Measurements from ENCODE around the gene IQCN. TPM values are rescaled to one million over a fixed set of nuclear protein-coding genes. Genes with fewer than 3 reads are reported as not detected.

Gene IQCN
- total and polyA plus RNA-seq, 2 donors (not counting 1 experiment from before 2014, with no cell fraction given), result 0.79 to 0.83 TPM

GRCh38 chr19:18249834-18250233 lies 24.4 kb downstream of the IQCN start:
- H3K27ac ChIP-seq (ENCODE audit: insufficient read depth, low read length), result no peak overlapping the region
- peaks cover 6% of the 10 kb centered on the region for H3K27me3 ChIP-seq (ENCODE audit: control insufficient read depth, insufficient read depth, low read length)
- no peak overlapping the region for H3K9ac ChIP-seq (ENCODE audit: insufficient read depth, low read length)
- H3K4me2 ChIP-seq (ENCODE audit: extremely low read depth, insufficient read depth, low read length), result no peak overlapping the region
- TF ChIP-seq EZH2 (IDR thresholded peaks at IDR 0.05; ENCODE audit: low read length, missing control alignments) (no peak), CTCF (conservative IDR thresholded peaks at IDR 0.05 in 1 of 2, IDR thresholded peaks at IDR 0.05 in 1 of 2; ENCODE audit: low read depth in 1 of 2, low read length in 2 of 2) (no peak)
- no peaks in the 10 kb centered on the region for H4K20me1 ChIP-seq (ENCODE audit: control insufficient read depth, extremely low read depth, insufficient read depth, low read length)
- H3K36me3 ChIP-seq (ENCODE audit: control insufficient read depth, insufficient read depth, low read length), result no peaks in the 10 kb centered on the region
- H3K4me1 ChIP-seq (ENCODE audit: control insufficient read depth, extremely low read depth, insufficient read depth, low read length), result no peaks in the 10 kb centered on the region
- no peaks in the 10 kb centered on the region for H3K9me3 ChIP-seq (ENCODE audit: control insufficient read depth, insufficient read depth, low read depth, low read length)
- H3K79me2 ChIP-seq (ENCODE audit: control insufficient read depth, insufficient read depth, low read length), result no peaks in the 10 kb centered on the region
- no peak overlapping the region for H3K4me3 ChIP-seq (replicated peaks in 1 of 4; ENCODE audit: control extremely low read depth in 1 of 4, insufficient read depth in 1 of 4, low read depth in 3 of 4, low read length in 4 of 4)
- H2AFZ ChIP-seq (ENCODE audit: low read length), result no peak overlapping the region
- DNase-seq (ENCODE audit: low read depth in 2 of 2), result no peak

DNA sequence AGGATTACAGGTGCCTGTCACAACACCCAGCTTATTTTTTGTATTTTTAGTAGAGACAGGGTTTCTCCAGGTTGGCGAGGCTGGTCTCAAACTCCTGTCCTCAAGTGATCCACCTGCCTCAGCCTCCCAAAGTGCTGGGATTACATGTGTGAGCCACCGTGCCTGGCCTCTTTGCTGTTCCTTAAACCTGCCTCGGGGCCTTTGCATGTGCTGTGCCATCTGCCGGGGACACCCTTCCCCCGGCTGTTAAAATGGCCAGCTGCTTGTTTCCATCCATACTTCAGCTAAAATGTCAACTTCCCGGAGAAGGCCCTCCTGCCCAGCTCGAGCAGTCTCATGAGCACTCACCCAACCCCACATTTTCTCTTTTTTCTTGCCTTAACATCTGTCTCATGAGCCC lies 29.0 kb downstream of the IQCN start:
- Histone ChIP-seq H4K20me1 (ENCODE audit: control insufficient read depth, extremely low read depth, insufficient read depth, low read length) (no peaks in the 10 kb centered on the region), H3K36me3 (ENCODE audit: control insufficient read depth, insufficient read depth, low read length) (no peaks in the 10 kb centered on the region), H3K4me2 (ENCODE audit: extremely low read depth, insufficient read depth, low read length) (no peak overlapping the region), H3K27ac (ENCODE audit: insufficient read depth, low read length) (no peak overlapping the region), H2AFZ (ENCODE audit: low read length) (no peak overlapping the region), H3K79me2 (ENCODE audit: control insufficient read depth, insufficient read depth, low read length) (no peaks in the 10 kb centered on the region), H3K4me1 (ENCODE audit: control insufficient read depth, extremely low read depth, insufficient read depth, low read length) (no peaks in the 10 kb centered on the region), H3K27me3 (ENCODE audit: control insufficient read depth, insufficient read depth, low read length) (no peaks in the 10 kb centered on the region), H3K9ac (ENCODE audit: insufficient read depth, low read length) (no peak overlapping the region), H3K4me3 (replicated peaks in 1 of 4; ENCODE audit: control extremely low read depth in 1 of 4, insufficient read depth in 1 of 4, low read depth in 3 of 4, low read length in 4 of 4) (no peak overlapping the region), H3K9me3 (ENCODE audit: control insufficient read depth, insufficient read depth, low read depth, low read length) (no peaks in the 10 kb centered on the region)
- DNase-seq (ENCODE audit: low read depth in 2 of 2), result no peak
- no peak for TF ChIP-seq CTCF (conservative IDR thresholded peaks at IDR 0.05 in 1 of 2, IDR thresholded peaks at IDR 0.05 in 1 of 2; ENCODE audit: low read depth in 1 of 2, low read length in 2 of 2)
- TF ChIP-seq EZH2 (IDR thresholded peaks at IDR 0.05; ENCODE audit: low read length, missing control alignments), result no peak

DNA sequence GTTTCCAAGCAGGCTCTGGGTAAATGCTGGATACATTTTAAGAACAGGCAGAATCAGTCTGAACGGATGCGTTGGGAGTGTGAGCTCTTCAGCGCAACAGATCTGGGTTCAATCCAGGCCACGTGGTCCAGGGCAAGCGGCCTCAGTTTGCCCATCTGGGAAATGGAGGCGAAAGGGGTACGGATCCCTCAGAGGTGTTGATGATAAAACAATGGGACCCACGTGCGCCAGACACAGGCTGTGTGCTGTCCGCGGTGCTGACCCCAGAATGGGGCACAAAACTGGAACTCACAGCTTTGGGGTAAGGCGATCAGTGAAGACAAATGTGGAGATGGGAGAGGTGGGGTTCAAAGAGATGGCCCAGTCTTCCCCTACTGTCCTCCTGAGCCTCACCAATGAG lies 34.9 kb downstream of the IQCN start:
- peaks cover 3% of the 10 kb centered on the region for H3K27me3 ChIP-seq (ENCODE audit: control insufficient read depth, insufficient read depth, low read length)
- DNase-seq (ENCODE audit: low read depth in 2 of 2), result no peak
- H3K9ac ChIP-seq (ENCODE audit: insufficient read depth, low read length), result no peak overlapping the region
- H3K27ac ChIP-seq (ENCODE audit: insufficient read depth, low read length), result no peak overlapping the region
- H4K20me1 ChIP-seq (ENCODE audit: control insufficient read depth, extremely low read depth, insufficient read depth, low read length), result no peaks in the 10 kb centered on the region
- H3K4me3 ChIP-seq (replicated peaks in 1 of 4; ENCODE audit: control extremely low read depth in 1 of 4, insufficient read depth in 1 of 4, low read depth in 3 of 4, low read length in 4 of 4), result no peak overlapping the region
- no peaks in the 10 kb centered on the region for H3K36me3 ChIP-seq (ENCODE audit: control insufficient read depth, insufficient read depth, low read length)
- H3K79me2 ChIP-seq (ENCODE audit: control insufficient read depth, insufficient read depth, low read length), result no peaks in the 10 kb centered on the region
- H3K4me2 ChIP-seq (ENCODE audit: extremely low read depth, insufficient read depth, low read length), result no peak overlapping the region
- no peaks in the 10 kb centered on the region for H3K9me3 ChIP-seq (ENCODE audit: control insufficient read depth, insufficient read depth, low read depth, low read length)
- H3K4me1 ChIP-seq (ENCODE audit: control insufficient read depth, extremely low read depth, insufficient read depth, low read length), result no peaks in the 10 kb centered on the region
- TF ChIP-seq EZH2 (IDR thresholded peaks at IDR 0.05; ENCODE audit: low read length, missing control alignments), result no peak
- TF ChIP-seq CTCF (conservative IDR thresholded peaks at IDR 0.05 in 1 of 2, IDR thresholded peaks at IDR 0.05 in 1 of 2; ENCODE audit: low read depth in 1 of 2, low read length in 2 of 2), result no peak
- no peak overlapping the region for H2AFZ ChIP-seq (ENCODE audit: low read length)
